H1 (cell line): ENCODE measurements around the gene COMP. TPM values are rescaled to one million over a fixed set of nuclear protein-coding genes. Genes with fewer than 3 reads are reported as not detected.

ENCODE experiments used
- CTCF ChIA-PET: fragments of 300-600 bp; sonication (Branson Sonifier 250); formaldehyde crosslinking; loops from one replicate; lab custom pipeline; 2021; ENCODE audit not compliant: partially characterized antibody; lab: Charles Lee
- POLR2A ChIA-PET: fragments of 300-600 bp; sonication (Branson Sonifier 250); formaldehyde crosslinking; loops from one replicate; lab custom pipeline; 2021; ENCODE audit warnings: inconsistent platforms; ENCODE audit not compliant: partially characterized antibody; lab: Charles Lee
- DNase-seq, 2 experiments: peaks; one replicate each; pipeline versions ENCODE4 v3.0.0 to v3.0.0-alpha.2; 2010 to 2022; ENCODE audit warnings: low spot score in 2 of 2, low read depth in 1 of 2, mixed read lengths in 1 of 2
- FAIRE-seq: peaks from 2 replicates; lab custom pipeline; 2011; peaks lifted over from hg19 to GRCh38; lab: Jason Lieb, UNC
- H2AFZ ChIP-seq: 2 replicates; pipeline ENCODE4 v1.8.1; 2012; ENCODE audit warnings: low read length, inconsistent platforms
- H2AK5ac ChIP-seq: 2 replicates; pipeline ENCODE4 v1.6.1; 2013; ENCODE audit warnings: low read depth, low read length
- H2BK120ac ChIP-seq: replicated peaks from 2 replicates; pipeline ENCODE3; 2013; ENCODE audit warnings: low read depth, low read length, inconsistent platforms
- H2BK12ac ChIP-seq: 2 replicates; pipeline ENCODE4 v1.6.1; 2013; ENCODE audit warnings: low read depth, low read length
- H2BK15ac ChIP-seq: 2 replicates; pipeline ENCODE4 v1.6.1; 2013; ENCODE audit warnings: low read length
- H2BK20ac ChIP-seq: 2 replicates; pipeline ENCODE4 v1.6.1; 2013; ENCODE audit warnings: low read length
- H2BK5ac ChIP-seq: 2 replicates; pipeline ENCODE4 v1.6.1; 2013; ENCODE audit warnings: low read depth, low read length
- H3K14ac ChIP-seq: 2 replicates; pipeline ENCODE4 v1.6.1; 2013; ENCODE audit warnings: inconsistent platforms; ENCODE audit not compliant: insufficient read length
- H3K18ac ChIP-seq: 2 replicates; pipeline ENCODE4 v1.6.1; 2013; ENCODE audit warnings: low read length; ENCODE audit errors: extremely low read depth
- H3K23ac ChIP-seq: 2 replicates; pipeline ENCODE4 v1.6.1; 2013; ENCODE audit warnings: inconsistent platforms; ENCODE audit not compliant: insufficient read length
- H3K23me2 ChIP-seq: 2 replicates; pipeline ENCODE4 v1.6.1; 2013; ENCODE audit warnings: low read depth, low read length
- H3K27ac ChIP-seq: 2 replicates; pipeline ENCODE4 v1.6.1; 2011; ENCODE audit warnings: low read depth, low read length, inconsistent platforms
- H3K27me3 ChIP-seq, 4 experiments: replicated peaks in 1 of 4; 1 replicate in 1 of 4; 2 replicates in 3 of 4; pipeline versions ENCODE4 v1.6.1 to v1.8.1; 2011 to 2013; ENCODE audit warnings: low read length in 3 of 4, mild to moderate bottlenecking in 3 of 4, inconsistent platforms in 2 of 4, mixed read lengths in 2 of 4, moderate library complexity in 1 of 4; ENCODE audit not compliant: control insufficient read depth in 3 of 4, insufficient read depth in 3 of 4; ENCODE audit errors: extremely low read depth in 1 of 4
- H3K36me3 ChIP-seq, 4 experiments: 2 replicates each; pipeline versions ENCODE4 v1.6.1 to v1.8.1; 2011 to 2013; ENCODE audit warnings: mild to moderate bottlenecking in 4 of 4, low read length in 3 of 4, moderate library complexity in 2 of 4, control low read depth in 1 of 4, inconsistent platforms in 1 of 4; ENCODE audit not compliant: insufficient read depth in 4 of 4, control insufficient read depth in 2 of 4
- H3K4ac ChIP-seq: replicated peaks from 2 replicates; pipeline ENCODE3; 2013; ENCODE audit warnings: low read length, low read depth, mixed read lengths, inconsistent platforms; ENCODE audit not compliant: insufficient read length
- H3K4me1 ChIP-seq, 4 experiments: replicated peaks in 1 of 4; 1 replicate in 1 of 4; 2 replicates in 3 of 4; pipeline versions ENCODE4 v1.6.1 to v1.8.1; 2011 to 2013; ENCODE audit warnings: low read length in 3 of 4, inconsistent platforms in 2 of 4, mixed read lengths in 1 of 4; ENCODE audit not compliant: insufficient read depth in 4 of 4, control insufficient read depth in 3 of 4
- H3K4me2 ChIP-seq, 2 experiments: 2 replicates each; pipeline versions ENCODE4 v1.6.1 to v1.8.1; 2011 to 2013; ENCODE audit warnings: low read depth in 2 of 2, low read length in 2 of 2, control low read depth in 1 of 2, inconsistent platforms in 1 of 2, mild to moderate bottlenecking in 1 of 2; ENCODE audit not compliant: insufficient read depth in 1 of 2
- H3K4me3 ChIP-seq, 4 experiments: fragments of 200-600, 300-600 bp in 1 of 4; sonication (generic), shearing (Covaris generic), sonication (Bioruptor Twin) in 1 of 4; 2 replicates each; pipeline versions ENCODE4 v1.5.1 to v1.8.1; 2011 to 2016; ENCODE audit warnings: low read length in 4 of 4, low read depth in 3 of 4, control low read depth in 2 of 4, inconsistent platforms in 2 of 4, mild to moderate bottlenecking in 2 of 4, mixed read lengths in 1 of 4, moderate library complexity in 1 of 4; ENCODE audit not compliant: insufficient read depth in 2 of 4; ENCODE audit errors: extremely low read depth in 1 of 4
- H3K56ac ChIP-seq: replicated peaks from 2 replicates; pipeline ENCODE3; 2013; ENCODE audit warnings: low read depth, mild to moderate bottlenecking, mixed read lengths, low read length, inconsistent platforms; ENCODE audit not compliant: insufficient read length
- H3K79me1 ChIP-seq: 2 replicates; pipeline ENCODE4 v1.6.1; 2013; ENCODE audit warnings: low read depth, low read length, control low read depth
- H3K79me2 ChIP-seq, 2 experiments: 2 replicates each; pipeline versions ENCODE4 v1.6.1 to v1.8.1; 2012 to 2013; ENCODE audit warnings: low read length in 2 of 2, mild to moderate bottlenecking in 2 of 2, inconsistent platforms in 1 of 2; ENCODE audit not compliant: insufficient read depth in 2 of 2, control insufficient read depth in 1 of 2
- H3K9ac ChIP-seq, 4 experiments: replicated peaks in 1 of 4; 1 replicate in 1 of 4; 2 replicates in 3 of 4; pipeline versions ENCODE4 v1.6.1 to v1.8.1; 2011 to 2013; ENCODE audit warnings: low read depth in 3 of 4, low read length in 3 of 4, control low read depth in 2 of 4, mild to moderate bottlenecking in 2 of 4, moderate library complexity in 2 of 4, inconsistent platforms in 1 of 4; ENCODE audit errors: extremely low read depth in 1 of 4
- H3K9me3 ChIP-seq, 2 experiments: 2 replicates each; pipeline versions ENCODE4 v1.6.1 to v1.8.1; 2012 to 2013; ENCODE audit warnings: mild to moderate bottlenecking in 2 of 2, moderate library complexity in 2 of 2, control low read depth in 1 of 2, inconsistent platforms in 1 of 2, low read depth in 1 of 2, low read length in 1 of 2, mixed read lengths in 1 of 2; ENCODE audit not compliant: insufficient read depth in 2 of 2
- H4K20me1 ChIP-seq, 2 experiments: replicated peaks in 1 of 2; 2 replicates each; pipeline versions ENCODE3 to v1.8.1; 2011 to 2013; ENCODE audit warnings: inconsistent platforms in 2 of 2, low read length in 2 of 2, mild to moderate bottlenecking in 1 of 2; ENCODE audit not compliant: insufficient read depth in 2 of 2, control insufficient read depth in 1 of 2
- H4K5ac ChIP-seq: 2 replicates; pipeline ENCODE4 v1.6.1; 2013; ENCODE audit warnings: low read length, low read depth, mixed read lengths, inconsistent platforms; ENCODE audit not compliant: insufficient read length
- H4K8ac ChIP-seq: 2 replicates; pipeline ENCODE4 v1.8.0; 2013; ENCODE audit warnings: mild to moderate bottlenecking, moderate library complexity, low read length, inconsistent platforms; ENCODE audit not compliant: insufficient read depth; ENCODE audit errors: extremely low read depth
- H4K91ac ChIP-seq: replicated peaks from 2 replicates; pipeline ENCODE3; 2013; ENCODE audit warnings: low read length, mixed read lengths, inconsistent platforms; ENCODE audit not compliant: insufficient read length
- ATF3 ChIP-seq: IDR thresholded peaks from 2 replicates; pipeline ENCODE4 v1.6.1; 2011; ENCODE audit warnings: low read depth, mild to moderate bottlenecking, low read length; ENCODE audit not compliant: insufficient read depth
- POLR2AphosphoS5 ChIP-seq: IDR thresholded peaks from 2 replicates; pipeline ENCODE4 v1.6.1; 2011; ENCODE audit warnings: low read depth, low read length
- RBBP5 ChIP-seq: IDR thresholded peaks from 2 replicates; pipeline ENCODE4 v1.7.1; 2012; ENCODE audit warnings: low read depth, mild to moderate bottlenecking, inconsistent platforms, low read length, moderate library complexity, borderline replicate concordance
- SIN3A ChIP-seq, 2 experiments: IDR thresholded peaks in 1 of 2; conservative IDR thresholded peaks in 1 of 2; 2 replicates each; pipeline ENCODE4 v1.6.1; 2011 to 2012; ENCODE audit warnings: low read length in 2 of 2, improper control_type of control experiment in 1 of 2, low read depth in 1 of 2, mild to moderate bottlenecking in 1 of 2
- SIRT6 ChIP-seq: IDR thresholded peaks from one replicate; pipeline ENCODE4 v1.7.1; 2012; ENCODE audit warnings: low read length, inconsistent platforms
- SUZ12 ChIP-seq: fragments of 200-600 bp; sonication (generic); IDR thresholded peaks from 2 replicates; pipeline ENCODE4 v1.6.1; 2012; ENCODE audit warnings: mild to moderate bottlenecking, inconsistent platforms, low read length, moderate library complexity, mixed read lengths
- WGBS, 2 experiments: shearing (Covaris generic) in 1 of 2; methylation state at CpG; one replicate each; pipeline versions ENCODE4 v1.1.6 to v1.1.7; 2013 to 2015; ENCODE audit warnings: low lambda C conversion rate in 2 of 2, mixed read lengths in 2 of 2, inconsistent platforms in 1 of 2, low coverage in 1 of 2, missing lambda C conversion rate in 1 of 2; ENCODE audit not compliant: insufficient replicate concordance in 2 of 2, insufficient coverage in 1 of 2, insufficient read length in 1 of 2; ENCODE audit errors: extremely low coverage in 1 of 2, missing lambda C conversion rate in 1 of 2; 5-methylcytosine and 5-hydroxymethylcytosine counted together
- polyA plus RNA-seq, 7 experiments: library from polyadenylated mRNA; depleted of rRNA in 3 of 7; stranded (reverse) in 5 of 7; unstranded in 2 of 7; fragments of >200 nt in 5 of 7; fragments of 200-250 nt in 2 of 7; gene quantifications; 1 replicate in 5 of 7; 2 replicates in 1 of 7; 4 replicates in 1 of 7; pipeline versions ENCODE4 v1.2.1 to v1.2.3, GENCODE V29; 2011 to 2013; ENCODE audit warnings: missing spikeins in 2 of 7, mixed read lengths in 2 of 7
- total RNA-seq: library from RNA; stranded (reverse); fragmentation: NEBNext Ultra II Directional; extraction: Animal tissue kit (Norgen Biotek cat#: 25700); gene quantifications from 2 replicates; pipeline ENCODE4 v1.2.1, GENCODE V29; 2021
- TF ChIP-seq, protein P1 (sequence below), 3 experiments: IDR thresholded peaks; 1 replicate in 2 of 3; 2 replicates in 1 of 3; pipeline versions ENCODE4 v1.5.1 to v1.6.1; 2011; ENCODE audit warnings: low read length in 3 of 3, mild to moderate bottlenecking in 3 of 3, inconsistent platforms in 2 of 3, low read depth in 1 of 3, moderate library complexity in 1 of 3; ENCODE audit not compliant: insufficient read depth in 1 of 3; ENCODE audit errors: control extremely low read depth in 1 of 3

Gene COMP
- total and polyA plus RNA-seq, 2 of the 8 experiments (the other 6 are each of a cell fraction or from before 2014, with no cell fraction given), result 0.17 TPM

GRCh38 chr19:18746401-18747325 is 44.4 kb downstream of the COMP start:
- Histone ChIP-seq H3K4me1 (peaks cover 0 to 24% (median 11%) of the 10 kb centered on the region in 4 experiments; a peak in 6 of 7 replicates), H3K23ac (no peak overlapping the region), H2BK5ac (no peak overlapping the region), H4K91ac (peak overlapping the region; percentile 27), H3K9me3 (no peaks in the 10 kb centered on the region), H3K56ac (no peak overlapping the region), H3K79me1 (no peaks in the 10 kb centered on the region), H2BK20ac (no peak overlapping the region), H4K8ac (peak overlapping the region; percentile 53), H2BK15ac (no peak overlapping the region), H3K27ac (no peak overlapping the region), H3K4me3 (no peak overlapping the region), H2BK120ac (no peak overlapping the region), H2AFZ (no peak overlapping the region), H3K23me2 (no peaks in the 10 kb centered on the region; the same call in 1 of the 2 replicates), H3K18ac (peak overlapping the region; percentile 51; the same call in 1 of the 2 replicates), H4K5ac (no peak overlapping the region), H2AK5ac (no peak overlapping the region), H3K4ac (peak overlapping the region; percentile 59), H3K27me3 (no peaks in the 10 kb centered on the region; a peak in 1 of 7 replicates), H3K36me3 (no peaks in the 10 kb centered on the region), H3K14ac (no peak overlapping the region), H2BK12ac (no peak overlapping the region; the same call in 1 of the 2 replicates), H3K4me2 (no peak overlapping the region), H4K20me1 (peaks cover 1 to 3% of the 10 kb centered on the region in 2 experiments), H3K79me2 (no peaks in the 10 kb centered on the region), H3K9ac (no peak overlapping the region)
- ChIA-PET POLR2A (interaction anchor here (1.1 to 2.0 kb wide), 2 partner anchors 14 to 26 kb away, joined by 3 to 6 read pairs; no protein-coding TSS in a partner anchor), CTCF (interaction anchor here (0.5 to 2.1 kb wide), 5 partner anchors 29 to 226 kb away, joined by 3 to 5 read pairs (median 3); no protein-coding TSS in a partner anchor)
- 73% methylated on average over 19 of the region's 29 CpGs; no CpG with 5 or more reads in 1 of the 2 experiments for WGBS, 2 experiments
- FAIRE-seq (no peak), DNase-seq (no peak)
- TF ChIP-seq, protein P1, sequence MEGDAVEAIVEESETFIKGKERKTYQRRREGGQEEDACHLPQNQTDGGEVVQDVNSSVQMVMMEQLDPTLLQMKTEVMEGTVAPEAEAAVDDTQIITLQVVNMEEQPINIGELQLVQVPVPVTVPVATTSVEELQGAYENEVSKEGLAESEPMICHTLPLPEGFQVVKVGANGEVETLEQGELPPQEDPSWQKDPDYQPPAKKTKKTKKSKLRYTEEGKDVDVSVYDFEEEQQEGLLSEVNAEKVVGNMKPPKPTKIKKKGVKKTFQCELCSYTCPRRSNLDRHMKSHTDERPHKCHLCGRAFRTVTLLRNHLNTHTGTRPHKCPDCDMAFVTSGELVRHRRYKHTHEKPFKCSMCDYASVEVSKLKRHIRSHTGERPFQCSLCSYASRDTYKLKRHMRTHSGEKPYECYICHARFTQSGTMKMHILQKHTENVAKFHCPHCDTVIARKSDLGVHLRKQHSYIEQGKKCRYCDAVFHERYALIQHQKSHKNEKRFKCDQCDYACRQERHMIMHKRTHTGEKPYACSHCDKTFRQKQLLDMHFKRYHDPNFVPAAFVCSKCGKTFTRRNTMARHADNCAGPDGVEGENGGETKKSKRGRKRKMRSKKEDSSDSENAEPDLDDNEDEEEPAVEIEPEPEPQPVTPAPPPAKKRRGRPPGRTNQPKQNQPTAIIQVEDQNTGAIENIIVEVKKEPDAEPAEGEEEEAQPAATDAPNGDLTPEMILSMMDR (IDR thresholded peaks at IDR 0.05; ENCODE audit: control extremely low read depth in 1 of 3, insufficient read depth in 1 of 3, low read depth in 1 of 3, low read length in 3 of 3), result peak in 2 of 3 experiments; percentile 14 to 17; a peak in 2 of 4 replicates
- TF ChIP-seq POLR2AphosphoS5, result no peak
- no peak for TF ChIP-seq SUZ12
- no peak for TF ChIP-seq SIRT6
- no peak for TF ChIP-seq SIN3A (conservative IDR thresholded peaks at IDR 0.05 in 1 of 2, IDR thresholded peaks at IDR 0.05 in 1 of 2; ENCODE audit: low read depth in 1 of 2, low read length in 2 of 2)
- no peak for TF ChIP-seq RBBP5
- no peak for TF ChIP-seq ATF3
